Measurements from ENCODE around the gene ASPG. TPM values are rescaled to one million over a fixed set of nuclear protein-coding genes. Genes with fewer than 3 reads are reported as not detected.
"Not testable (repeated sequence)": the region's sequence is repeated elsewhere in the genome, so short reads cannot be mapped to it uniquely, and the experiment has no call there.

ASPG gene
- total RNA-seq, 6 donors from 2014 or later: 5.2 to 14.7 (median 12.5) TPM; not detected in 1

- Histone ChIP-seq H3K27me3 (no peaks in the 10 kb centered on the region), H3K27ac (no peak overlapping the region), H3K4me3 (no peak overlapping the region), H3K9me3 (no peaks in the 10 kb centered on the region), H3K4me1 (peaks cover 8 to 27% (median 17%) of the 10 kb centered on the region in 4 donors), H3K36me3 (peaks cover 0 to 9% (median 0%) of the 10 kb centered on the region in 4 donors)
- 79 to 96% methylated on average over 2 to 12 of the region's 14 CpGs for WGBS, 2 donors
- TF ChIP-seq CTCF (IDR thresholded peaks at IDR 0.05) (no peak), POLR2A (IDR thresholded peaks at IDR 0.05) (no peak), EP300 (IDR thresholded peaks at IDR 0.05) (no peak), POLR2AphosphoS5 (IDR thresholded peaks at IDR 0.05) (no peak)
- ATAC-seq (ENCODE audit: low FRiP score in 2 of 2) (no peak), DNase-seq (peak in 1 of 2 donors; percentile 76)
These were observed 66.7 kb downstream of the ASPG start for GRCh38 chr14:104152246-104152575.

GRCh38 chr14:104152686-104153393 lies 67.3 kb downstream of the ASPG start:
- ATAC-seq (ENCODE audit: low FRiP score in 2 of 2): no peak
- Histone ChIP-seq H3K9me3 (no peaks in the 10 kb centered on the region), H3K4me1 (peaks cover 8 to 23% (median 17%) of the 10 kb centered on the region in 4 donors), H3K4me3 (no peak overlapping the region), H3K27ac (no peak overlapping the region), H3K27me3 (no peaks in the 10 kb centered on the region), H3K36me3 (peaks cover 0 to 10% (median 0%) of the 10 kb centered on the region in 4 donors)
- 83 to 94% methylated on average over 2 to 21 of the region's 21 CpGs for WGBS, 2 donors
- peak in 1 of 2 donors; percentile 63 for DNase-seq
- no peak for TF ChIP-seq EP300 (IDR thresholded peaks at IDR 0.05)
- no peak for TF ChIP-seq POLR2A (IDR thresholded peaks at IDR 0.05)
- TF ChIP-seq CTCF (IDR thresholded peaks at IDR 0.05): no peak
- no peak for TF ChIP-seq POLR2AphosphoS5 (IDR thresholded peaks at IDR 0.05)

DNA sequence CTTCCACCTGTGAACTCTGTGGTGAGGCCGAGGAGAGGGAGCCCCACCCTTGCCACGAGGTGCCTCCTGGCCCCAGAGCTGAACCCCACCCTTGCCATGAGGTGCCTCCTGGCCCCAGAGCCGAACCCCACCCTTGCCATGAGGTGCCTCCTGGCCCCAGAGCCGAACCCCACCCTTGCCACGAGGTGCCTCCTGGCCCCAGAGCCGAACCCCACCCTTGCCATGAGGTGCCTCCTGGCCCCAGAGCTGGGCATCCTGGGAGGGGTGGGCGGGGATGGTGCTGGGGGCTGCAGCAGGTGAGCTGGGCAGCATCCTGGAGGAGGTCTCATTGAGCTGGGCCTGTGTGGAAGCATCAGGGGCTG lies 67.9 kb downstream of the ASPG start:
- not testable (repeated sequence) for H3K9me3 ChIP-seq; ATAC-seq (ENCODE audit: low FRiP score in 2 of 2); H3K27ac ChIP-seq; H3K4me3 ChIP-seq; H3K27me3 ChIP-seq
- Histone ChIP-seq H3K36me3 (peaks cover 0 to 12% (median 0%) of the 10 kb centered on the region in 4 donors), H3K4me1 (peaks cover 8 to 23% (median 17%) of the 10 kb centered on the region in 4 donors)
- peak in 1 of 2 donors; percentile 65 for DNase-seq
- 41 to 49% methylated on average over 4 to 6 of the region's 7 CpGs for WGBS, 2 donors

DNA sequence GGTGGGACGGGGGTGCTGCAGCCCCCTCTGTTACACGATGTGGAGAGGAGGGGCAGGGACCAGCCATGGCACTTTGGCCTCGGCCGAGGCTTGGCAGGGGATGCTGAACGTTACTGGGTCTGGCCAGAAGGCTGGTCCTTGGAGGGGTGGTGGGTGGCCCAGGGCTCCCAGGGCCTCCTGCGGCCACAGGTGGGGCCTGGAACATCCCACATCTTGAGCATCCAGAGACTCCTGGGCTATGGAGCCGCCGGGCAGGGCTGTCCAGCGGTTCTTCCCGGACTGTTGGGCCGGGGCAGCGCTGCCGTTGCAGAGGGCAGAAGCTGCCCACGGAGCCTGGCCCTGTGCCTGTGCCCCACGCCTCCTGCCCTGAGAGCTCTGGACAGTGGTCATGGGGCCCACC lies 68.7 kb downstream of the ASPG start:
- WGBS, 2 donors: 50 to 88% methylated on average over 2 to 6 of the region's 15 CpGs

GRCh38 chr14:104155513-104155912 lies 70.0 kb downstream of the ASPG start:
- ATAC-seq (ENCODE audit: low FRiP score in 2 of 2): no peak

More for the DNA sequence above, 68.7 kb downstream of the ASPG start:
- H3K4me3 ChIP-seq: no peak overlapping the region
- no peak overlapping the region for H3K27ac ChIP-seq
- H3K4me1 ChIP-seq: peaks cover 7 to 18% (median 15%) of the 10 kb centered on the region in 4 donors
- DNase-seq (peak in 1 of 2 donors; percentile 74), ATAC-seq (ENCODE audit: low FRiP score in 2 of 2) (no peak)
- peaks cover 0 to 12% (median 0%) of the 10 kb centered on the region in 4 donors for H3K36me3 ChIP-seq
- no peaks in the 10 kb centered on the region for H3K27me3 ChIP-seq
- no peak for TF ChIP-seq EP300 (IDR thresholded peaks at IDR 0.05)
- H3K9me3 ChIP-seq: no peaks in the 10 kb centered on the region

More at GRCh38 chr14:104155513-104155912, 70.0 kb downstream of the ASPG start:
- 81 to 85% methylated on average over 29 of the region's 29 CpGs for WGBS, 2 donors
- H3K27me3 ChIP-seq: no peaks in the 10 kb centered on the region
- no peaks in the 10 kb centered on the region for H3K9me3 ChIP-seq
- H3K27ac ChIP-seq: no peak overlapping the region
- H3K4me1 ChIP-seq: peaks cover 0 to 10% (median 4%) of the 10 kb centered on the region in 4 donors
- no peak for TF ChIP-seq POLR2AphosphoS5 (IDR thresholded peaks at IDR 0.05)
- no peak for TF ChIP-seq EP300 (IDR thresholded peaks at IDR 0.05)
- TF ChIP-seq CTCF (IDR thresholded peaks at IDR 0.05): no peak
- TF ChIP-seq POLR2A (IDR thresholded peaks at IDR 0.05): no peak
- no peak overlapping the region for H3K4me3 ChIP-seq
- peaks cover 0 to 12% (median 0%) of the 10 kb centered on the region in 4 donors for H3K36me3 ChIP-seq
- DNase-seq: no peak

All from upper lobe of left lung (tissue), 6 donors.